HCT116 (cell line): ENCODE measurements around the gene UBAC2. TPM values are rescaled to one million over a fixed set of nuclear protein-coding genes. Genes with fewer than 3 reads are reported as not detected.

Experiments
- ATAC-seq: fragments of 200-7000 bp; cut with Tn5 transposase; 2 replicates; pipeline ENCODE4 v1.9.1; 2020; ENCODE audit warnings: mild to moderate bottlenecking, moderate library complexity
- BruUV-seq: library from RNA; stranded (reverse); fragments of 400-500 nt; replicated peaks from 2 replicates; lab custom pipeline; 2021; lab: Mats Ljungman, UMichigan
- CTCF ChIA-PET: fragments of 300-600 bp; sonication (Branson Sonifier 250); formaldehyde crosslinking; loops from one replicate; lab custom pipeline; 2021; ENCODE audit warnings: antibody characterized with exemption; lab: Charles Lee
- POLR2A ChIA-PET: fragments of 300-600, 350-600 bp; sonication (Branson Sonifier 250); formaldehyde crosslinking; loops from one replicate; lab custom pipeline; 2021; ENCODE audit warnings: antibody characterized with exemption; lab: Charles Lee
- RAD21 ChIA-PET, 2 experiments: fragments of 300-600 bp; sonication (Branson Sonifier 250); formaldehyde crosslinking; loops; one replicate each; lab custom pipeline; 2023; ENCODE audit warnings: low total read pairs in 2 of 2; ENCODE audit not compliant: uncharacterized antibody in 2 of 2, unreplicated experiment in 2 of 2, low non-redundant PET in 1 of 2; lab: Charles Lee
- DNase-seq: peaks from one replicate; pipeline ENCODE4 v3.0.0-alpha.2; 2010; ENCODE audit warnings: low read depth, low spot score
- H2AFZ ChIP-seq: fragments of 200-600 bp; shearing (Covaris generic), sonication (generic); 2 replicates; pipeline ENCODE4 v1.6.1; 2017; ENCODE audit warnings: low read depth, mixed run types, mixed read lengths, antibody characterized with exemption, low read length; ENCODE audit not compliant: poor library complexity, severe bottlenecking
- H3K27ac ChIP-seq: 2 replicates; pipeline ENCODE4 v1.5.1; 2012; ENCODE audit warnings: low read depth, low read length
- H3K27me3 ChIP-seq: fragments of 200-600 bp; sonication (generic); 2 replicates; pipeline ENCODE4 v1.6.1; 2016; ENCODE audit warnings: mixed run types, low read length, mixed read lengths; ENCODE audit not compliant: insufficient read depth
- H3K36me3 ChIP-seq, 2 experiments: fragments of 200-500 bp in 1 of 2; fragments of 200-600 bp in 1 of 2; sonication (Bioruptor generic) in 1 of 2; sonication (generic) in 1 of 2; 2 replicates each; pipeline versions ENCODE4 v1.5.1 to v1.6.1; 2014 to 2016; ENCODE audit warnings: low read length in 2 of 2, inconsistent platforms in 1 of 2, mixed read lengths in 1 of 2, mixed run types in 1 of 2; ENCODE audit not compliant: insufficient read depth in 2 of 2, control insufficient read depth in 1 of 2
- H3K4me1 ChIP-seq, 2 experiments: fragments of 200-600 bp in 1 of 2; sonication (generic) in 1 of 2; 2 replicates each; pipeline versions ENCODE4 v1.5.1 to v1.6.1; 2012 to 2017; ENCODE audit warnings: low read length in 2 of 2, inconsistent platforms in 1 of 2, mild to moderate bottlenecking in 1 of 2, mixed read lengths in 1 of 2, mixed run types in 1 of 2, moderate library complexity in 1 of 2; ENCODE audit not compliant: insufficient read depth in 2 of 2, control insufficient read depth in 1 of 2
- H3K4me2 ChIP-seq: fragments of 200-600 bp; sonication (generic); 2 replicates; pipeline ENCODE4 v1.6.1; 2017; ENCODE audit warnings: mixed run types, low read length, mixed read lengths
- H3K4me3 ChIP-seq, 2 experiments: fragments of 200-600 bp in 1 of 2; sonication (generic) in 1 of 2; replicated peaks in 1 of 2; 2 replicates each; pipeline ENCODE4 v1.5.1; 2011 to 2016; ENCODE audit warnings: low read length in 2 of 2, control low read depth in 1 of 2, low read depth in 1 of 2, mild to moderate bottlenecking in 1 of 2, mixed read lengths in 1 of 2, mixed run types in 1 of 2
- H3K79me2 ChIP-seq: fragments of 200-600 bp; sonication (generic); 2 replicates; pipeline ENCODE4 v1.6.1; 2017; ENCODE audit warnings: mild to moderate bottlenecking, mixed run types, low read length, moderate library complexity, mixed read lengths; ENCODE audit not compliant: insufficient read depth
- H3K9ac ChIP-seq: fragments of 200-600 bp; sonication (generic); 2 replicates; pipeline ENCODE4 v1.6.1; 2016; ENCODE audit warnings: low read length, mixed read lengths
- H3K9me2 ChIP-seq: fragments of 200-600 bp; sonication (generic), shearing (Covaris generic); 2 replicates; pipeline ENCODE4 v1.6.1; 2017; ENCODE audit warnings: mixed run types, mild to moderate bottlenecking, moderate library complexity; ENCODE audit not compliant: insufficient read depth
- H3K9me3 ChIP-seq, 2 experiments: fragments of 200-500 bp in 1 of 2; fragments of 200-600 bp in 1 of 2; sonication (Bioruptor generic) in 1 of 2; sonication (generic) in 1 of 2; 2 replicates each; pipeline ENCODE4 v1.6.1; 2014 to 2017; ENCODE audit warnings: low read length in 2 of 2, mixed read lengths in 2 of 2, inconsistent platforms in 1 of 2, low read depth in 1 of 2, mild to moderate bottlenecking in 1 of 2, mixed run types in 1 of 2, moderate library complexity in 1 of 2; ENCODE audit not compliant: control insufficient read depth in 1 of 2, insufficient read depth in 1 of 2
- H4K20me1 ChIP-seq: fragments of 200-600 bp; sonication (generic), shearing (Covaris generic); 2 replicates; pipeline ENCODE4 v1.6.1; 2017; ENCODE audit warnings: mixed run types, mild to moderate bottlenecking, moderate library complexity; ENCODE audit not compliant: insufficient read depth
- CEBPB ChIP-seq: IDR thresholded peaks from 2 replicates; pipeline ENCODE4 v1.6.1; 2012; ENCODE audit warnings: low read depth
- EGR1 ChIP-seq: IDR thresholded peaks from 2 replicates; pipeline ENCODE4 v1.6.1; 2012; ENCODE audit warnings: low read depth
- EZH2 ChIP-seq: fragments of 200-600 bp; sonication (generic); IDR thresholded peaks from 2 replicates; pipeline ENCODE4 v1.6.1; 2017; ENCODE audit warnings: antibody characterized with exemption, mixed run types
- POLR2A ChIP-seq: IDR thresholded peaks from 2 replicates; pipeline ENCODE4 v1.7.0; 2011; ENCODE audit warnings: borderline replicate concordance; ENCODE audit not compliant: insufficient read depth, insufficient read length; ENCODE audit errors: extremely low read depth
- YY1 ChIP-seq: IDR thresholded peaks from 2 replicates; pipeline ENCODE4 v1.6.1; 2011; ENCODE audit warnings: low read length, low read depth, moderate library complexity, mild to moderate bottlenecking; ENCODE audit not compliant: insufficient replicate concordance; ENCODE audit errors: extremely low read depth
- ZFX ChIP-seq: fragments of 450-650 bp; IDR thresholded peaks from 2 replicates; pipeline ENCODE4 v1.6.1; 2017
- ZNF274 ChIP-seq: fragments of 200-500 bp; sonication (Bioruptor generic); IDR thresholded peaks from 2 replicates; pipeline ENCODE4 v1.6.1; 2014; ENCODE audit warnings: mild to moderate bottlenecking, low read depth, low read length, inconsistent platforms
- intact Hi-C: fragments of 100-400 bp; cut with micrococcal nuclease; formaldehyde crosslinking; loops from 2 replicates; pipeline ENCODE4 v1.10.0; 2022
- total RNA-seq: library from RNA; stranded (reverse); gene quantifications from one replicate; pipeline ENCODE4 v1.2.1, GENCODE V29; 2021; ENCODE audit not compliant: unreplicated experiment
- TF ChIP-seq, protein P1 (sequence below): IDR thresholded peaks from 2 replicates; pipeline ENCODE4 v1.6.1; 2012
- TF ChIP-seq, protein P2 (sequence below), 3 experiments: fragments of 200-600 bp in 1 of 3; sonication (generic) in 1 of 3; IDR thresholded peaks in 2 of 3; conservative IDR thresholded peaks in 1 of 3; 2 replicates each; pipeline ENCODE4 v1.5.1; 2012 to 2017; ENCODE audit warnings: low read depth in 2 of 3, low read length in 2 of 3, antibody characterized with exemption in 1 of 3, borderline replicate concordance in 1 of 3, control low read depth in 1 of 3, mild to moderate bottlenecking in 1 of 3, mixed read lengths in 1 of 3, mixed run types in 1 of 3, moderate library complexity in 1 of 3; ENCODE audit not compliant: insufficient read depth in 1 of 3

The UBAC2 gene
- total RNA-seq, 1 experiment from 2014 or later = 67.4 TPM

DNA sequence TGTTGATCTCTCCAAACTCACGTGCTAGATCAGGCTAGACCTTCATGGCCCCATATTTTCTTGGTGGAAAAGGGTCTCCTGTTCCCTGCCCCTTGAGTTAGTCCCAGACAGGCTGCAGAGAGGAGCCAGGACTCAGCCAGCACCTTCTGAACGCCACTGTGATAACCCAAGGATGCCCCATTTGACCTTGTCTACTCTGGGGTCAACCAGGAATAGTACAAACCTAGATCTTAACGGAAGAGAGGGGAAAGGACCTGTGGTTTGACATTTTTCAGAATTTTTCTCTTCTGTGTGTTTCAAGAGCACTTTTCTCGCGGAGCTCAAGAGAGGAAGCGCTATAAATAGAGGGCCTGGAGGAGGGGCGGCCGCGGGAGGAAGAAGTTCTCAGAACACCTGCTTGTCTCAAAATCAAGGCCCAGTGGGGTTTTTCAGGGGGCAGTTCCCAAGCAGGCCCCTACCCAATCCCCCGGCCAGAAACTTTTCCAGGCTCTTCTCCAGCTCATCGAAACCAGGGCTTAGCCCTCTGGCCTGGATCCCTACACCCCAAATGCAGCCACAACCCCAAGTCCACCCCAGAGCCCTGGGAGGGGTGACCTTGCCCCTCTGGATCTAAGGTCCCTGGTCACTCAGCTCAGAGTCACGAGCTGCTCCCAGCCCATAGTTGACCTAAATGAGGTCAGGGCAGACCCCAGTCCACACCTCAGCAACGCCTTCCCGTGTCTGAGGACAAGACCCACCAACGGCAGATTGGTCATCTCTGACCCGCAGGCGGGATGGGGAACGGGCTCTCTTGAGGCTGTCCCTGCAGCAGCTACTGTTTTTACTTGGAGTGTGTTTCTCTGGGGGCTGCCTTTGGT, 225.1 kb downstream of the UBAC2 start:
- ChIA-PET RAD21 (no interaction called here), POLR2A (interaction anchor here (0.5 kb wide), 1 partner anchor 248 kb away, joined by 3 read pairs; no protein-coding TSS in a partner anchor), CTCF (no interaction called here)
- H4K20me1 ChIP-seq = no peaks in the 10 kb centered on the region
- H3K27me3 ChIP-seq = peaks cover 3% of the 10 kb centered on the region; the same call in 1 of the 2 replicates
- no peak overlapping the region for H3K4me3 ChIP-seq
- TF ChIP-seq, protein P1, sequence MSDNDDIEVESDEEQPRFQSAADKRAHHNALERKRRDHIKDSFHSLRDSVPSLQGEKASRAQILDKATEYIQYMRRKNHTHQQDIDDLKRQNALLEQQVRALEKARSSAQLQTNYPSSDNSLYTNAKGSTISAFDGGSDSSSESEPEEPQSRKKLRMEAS = no peak
- no peaks in the 10 kb centered on the region for H3K36me3 ChIP-seq
- no peak overlapping the region for H3K9ac ChIP-seq
- no peaks in the 10 kb centered on the region for H3K9me3 ChIP-seq
- no TSS peak for BruUV-seq
- intact Hi-C loops = no loop called here
- no peak for DNase-seq
- H3K27ac ChIP-seq = no peak overlapping the region
- no peaks in the 10 kb centered on the region for H3K9me2 ChIP-seq
- no peak overlapping the region for H2AFZ ChIP-seq
- ATAC-seq = no peak
- H3K79me2 ChIP-seq = no peaks in the 10 kb centered on the region
- H3K4me1 ChIP-seq = no peaks in the 10 kb centered on the region
- H3K4me2 ChIP-seq = no peak overlapping the region

DNA sequence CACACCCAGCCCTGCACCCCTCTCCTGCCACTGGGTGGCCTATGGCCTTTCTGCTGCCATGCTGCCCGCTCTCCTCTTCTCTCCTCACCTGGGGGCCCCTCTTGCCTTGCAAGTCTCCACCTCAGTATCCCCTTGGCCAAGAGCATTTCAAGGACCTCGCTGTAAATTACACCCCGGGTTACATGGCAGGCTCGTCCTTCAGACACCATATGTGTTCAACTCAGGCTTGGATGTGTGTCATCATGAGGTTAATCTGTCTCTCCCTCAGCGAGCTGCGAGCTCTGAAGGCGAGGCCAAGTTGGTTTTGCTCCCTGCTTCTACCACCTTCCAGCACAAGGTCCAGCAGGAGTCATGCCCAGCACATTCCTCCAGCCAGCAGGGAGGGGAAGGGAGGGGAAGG, 225.8 kb downstream of the UBAC2 start:
- POLR2A ChIA-PET = interaction anchor here (0.5 kb wide), 1 partner anchor 249 kb away, joined by 3 read pairs; no protein-coding TSS in a partner anchor
- H3K9ac ChIP-seq = no peak overlapping the region
- no peak overlapping the region for H3K27ac ChIP-seq
- TF ChIP-seq YY1 (no peak), CEBPB (no peak), EZH2 (no peak), ZNF274 (no peak), ZFX (no peak), POLR2A (no peak), EGR1 (no peak)
- TF ChIP-seq, protein P2, sequence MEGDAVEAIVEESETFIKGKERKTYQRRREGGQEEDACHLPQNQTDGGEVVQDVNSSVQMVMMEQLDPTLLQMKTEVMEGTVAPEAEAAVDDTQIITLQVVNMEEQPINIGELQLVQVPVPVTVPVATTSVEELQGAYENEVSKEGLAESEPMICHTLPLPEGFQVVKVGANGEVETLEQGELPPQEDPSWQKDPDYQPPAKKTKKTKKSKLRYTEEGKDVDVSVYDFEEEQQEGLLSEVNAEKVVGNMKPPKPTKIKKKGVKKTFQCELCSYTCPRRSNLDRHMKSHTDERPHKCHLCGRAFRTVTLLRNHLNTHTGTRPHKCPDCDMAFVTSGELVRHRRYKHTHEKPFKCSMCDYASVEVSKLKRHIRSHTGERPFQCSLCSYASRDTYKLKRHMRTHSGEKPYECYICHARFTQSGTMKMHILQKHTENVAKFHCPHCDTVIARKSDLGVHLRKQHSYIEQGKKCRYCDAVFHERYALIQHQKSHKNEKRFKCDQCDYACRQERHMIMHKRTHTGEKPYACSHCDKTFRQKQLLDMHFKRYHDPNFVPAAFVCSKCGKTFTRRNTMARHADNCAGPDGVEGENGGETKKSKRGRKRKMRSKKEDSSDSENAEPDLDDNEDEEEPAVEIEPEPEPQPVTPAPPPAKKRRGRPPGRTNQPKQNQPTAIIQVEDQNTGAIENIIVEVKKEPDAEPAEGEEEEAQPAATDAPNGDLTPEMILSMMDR (IDR thresholded peaks at IDR 0.05 in 2 of 3, conservative IDR thresholded peaks at IDR 0.05 in 1 of 3; ENCODE audit: borderline replicate concordance in 1 of 3, insufficient read depth in 1 of 3, low read depth in 2 of 3, low read length in 2 of 3) = no peak
- TF ChIP-seq, all 23 proteins: peak for 0
- BruUV-seq = no TSS peak
- Histone ChIP-seq H3K9me2 (no peaks in the 10 kb centered on the region), H3K79me2 (no peaks in the 10 kb centered on the region), H3K4me2 (no peak overlapping the region), H3K27me3 (peaks cover 3% of the 10 kb centered on the region; the same call in 1 of the 2 replicates), H2AFZ (no peak overlapping the region), H3K36me3 (no peaks in the 10 kb centered on the region), H3K4me1 (no peaks in the 10 kb centered on the region), H3K9me3 (no peaks in the 10 kb centered on the region), H3K4me3 (no peak overlapping the region), H4K20me1 (no peaks in the 10 kb centered on the region)
- ATAC-seq (no peak), DNase-seq (no peak)
- intact Hi-C loops = no loop called here
- ChIA-PET CTCF (no interaction called here), RAD21 (no interaction called here)
